ENCODE results near the gene CACNA1D.

The CACNA1D gene

DNA sequence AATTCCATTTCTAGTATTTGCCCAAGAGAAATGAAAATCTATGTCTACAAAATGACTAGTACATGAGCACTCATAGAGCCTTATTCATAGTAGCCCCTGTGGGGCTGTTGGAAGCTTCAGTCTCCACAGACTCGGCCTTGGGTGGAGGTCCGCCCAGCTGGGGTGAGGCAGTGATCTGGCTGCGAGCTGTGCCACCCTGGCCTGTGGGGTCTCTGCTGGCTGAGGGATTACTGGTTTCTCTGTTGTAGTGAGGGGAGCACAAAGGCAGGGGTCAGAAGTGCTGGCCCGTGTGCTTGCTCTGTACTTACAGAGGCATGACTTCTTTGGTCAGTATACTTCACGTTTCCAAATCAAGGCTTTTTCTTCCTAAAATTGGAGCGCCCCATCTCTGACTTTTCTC lies 193.7 kb downstream of the CACNA1D start:
- TF ChIP-seq POLR2AphosphoS5 (IDR thresholded peaks at IDR 0.05; ENCODE audit: borderline replicate concordance, low read depth, low read length) (no peak), EZH2 (IDR thresholded peaks at IDR 0.05) (no peak), FOXP2 (optimal IDR thresholded peaks at IDR 0.05; ENCODE audit: control extremely low read depth, extremely low read length, insufficient read depth) (no peak)
- H3K9me3 ChIP-seq (ENCODE audit: low read depth, low read length), result no peaks in the 10 kb centered on the region
- H3K36me3 ChIP-seq (ENCODE audit: insufficient read depth, low read length), result no peaks in the 10 kb centered on the region
- no peak for DNase-seq (ENCODE audit: low read depth, low spot score)
- no peak overlapping the region for H3K9ac ChIP-seq (ENCODE audit: insufficient read length)
- H3K4me3 ChIP-seq, result no peak overlapping the region
- no peak overlapping the region for H3K27ac ChIP-seq

GRCh38 chr3:53688989-53689388 lies 194.6 kb downstream of the CACNA1D start:
- no peak overlapping the region for H3K27ac ChIP-seq
- no peak for TF ChIP-seq POLR2AphosphoS5 (IDR thresholded peaks at IDR 0.05; ENCODE audit: borderline replicate concordance, low read depth, low read length)
- TF ChIP-seq EZH2 (IDR thresholded peaks at IDR 0.05), result no peak
- no peak for TF ChIP-seq FOXP2 (optimal IDR thresholded peaks at IDR 0.05; ENCODE audit: control extremely low read depth, extremely low read length, insufficient read depth)
- no peak overlapping the region for H3K4me3 ChIP-seq
- no peaks in the 10 kb centered on the region for H3K36me3 ChIP-seq (ENCODE audit: insufficient read depth, low read length)
- no peak for DNase-seq (ENCODE audit: low read depth, low spot score)
- no peaks in the 10 kb centered on the region for H3K9me3 ChIP-seq (ENCODE audit: low read depth, low read length)
- no peak overlapping the region for H3K9ac ChIP-seq (ENCODE audit: insufficient read length)

DNA sequence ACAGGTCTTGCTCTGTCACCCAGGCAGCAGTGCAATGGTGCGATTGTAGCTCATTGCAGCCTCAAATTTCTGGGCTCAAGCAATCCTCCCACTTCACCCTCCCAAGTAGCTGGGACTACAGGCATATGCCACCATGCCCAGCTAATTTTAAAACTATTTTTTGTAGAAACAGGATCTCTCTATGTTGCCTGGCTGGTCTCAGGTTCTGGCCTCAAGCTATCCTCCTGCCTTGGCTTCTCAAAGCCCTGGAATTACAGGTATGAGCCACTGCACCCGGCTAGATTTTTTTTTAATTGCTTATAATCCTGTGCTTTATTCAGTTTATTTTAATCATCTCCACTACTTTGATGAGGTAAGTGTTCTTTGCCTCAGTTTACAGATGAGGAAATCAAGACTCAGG lies 195.3 kb downstream of the CACNA1D start:
- no peak for DNase-seq (ENCODE audit: low read depth, low spot score)
- TF ChIP-seq EZH2 (IDR thresholded peaks at IDR 0.05) (no peak), FOXP2 (optimal IDR thresholded peaks at IDR 0.05; ENCODE audit: control extremely low read depth, extremely low read length, insufficient read depth) (no peak), POLR2AphosphoS5 (IDR thresholded peaks at IDR 0.05; ENCODE audit: borderline replicate concordance, low read depth, low read length) (no peak)

DNA sequence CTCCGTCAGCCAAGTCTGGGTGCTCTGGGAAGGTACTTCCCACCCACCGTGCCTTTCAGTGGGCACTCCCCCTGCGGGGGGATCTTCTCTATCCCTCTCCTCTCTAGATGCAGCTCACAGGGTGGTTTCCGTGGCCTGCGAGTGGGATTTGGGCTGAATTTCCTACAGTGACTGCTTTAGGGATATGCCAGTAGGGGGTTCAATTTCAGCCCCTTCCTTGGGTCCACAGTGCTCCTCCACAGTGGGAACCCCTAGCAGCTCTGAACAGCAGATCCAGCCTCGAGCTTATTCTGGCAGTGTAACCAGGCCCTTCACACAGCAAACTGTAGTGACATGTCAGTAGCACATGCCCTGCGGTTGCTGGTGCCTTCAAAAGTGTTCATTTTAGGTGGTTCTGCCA lies 196.1 kb downstream of the CACNA1D start:
- no peak for DNase-seq (ENCODE audit: low read depth, low spot score)
- no peak for TF ChIP-seq FOXP2 (optimal IDR thresholded peaks at IDR 0.05; ENCODE audit: control extremely low read depth, extremely low read length, insufficient read depth)
- no peak overlapping the region for H3K4me3 ChIP-seq
- no peaks in the 10 kb centered on the region for H3K36me3 ChIP-seq (ENCODE audit: insufficient read depth, low read length)
- H3K27ac ChIP-seq, result no peak overlapping the region
- no peaks in the 10 kb centered on the region for H3K9me3 ChIP-seq (ENCODE audit: low read depth, low read length)
- no peak overlapping the region for H3K9ac ChIP-seq (ENCODE audit: insufficient read length)

More for the DNA sequence above, 195.3 kb downstream of the CACNA1D start:
- Histone ChIP-seq H3K9me3 (ENCODE audit: low read depth, low read length) (no peaks in the 10 kb centered on the region), H3K9ac (ENCODE audit: insufficient read length) (no peak overlapping the region), H3K27ac (no peak overlapping the region), H3K36me3 (ENCODE audit: insufficient read depth, low read length) (no peaks in the 10 kb centered on the region), H3K4me3 (no peak overlapping the region)

GRCh38 chr3:53691349-53691748 lies 196.9 kb downstream of the CACNA1D start:
- Histone ChIP-seq H3K27ac (no peak overlapping the region), H3K9ac (ENCODE audit: insufficient read length) (no peak overlapping the region), H3K4me3 (no peak overlapping the region), H3K9me3 (ENCODE audit: low read depth, low read length) (no peaks in the 10 kb centered on the region), H3K36me3 (ENCODE audit: insufficient read depth, low read length) (no peaks in the 10 kb centered on the region)
- TF ChIP-seq EZH2 (IDR thresholded peaks at IDR 0.05) (no peak), FOXP2 (optimal IDR thresholded peaks at IDR 0.05; ENCODE audit: control extremely low read depth, extremely low read length, insufficient read depth) (no peak), POLR2AphosphoS5 (IDR thresholded peaks at IDR 0.05; ENCODE audit: borderline replicate concordance, low read depth, low read length) (no peak)
- DNase-seq (ENCODE audit: low read depth, low spot score), result no peak

DNA sequence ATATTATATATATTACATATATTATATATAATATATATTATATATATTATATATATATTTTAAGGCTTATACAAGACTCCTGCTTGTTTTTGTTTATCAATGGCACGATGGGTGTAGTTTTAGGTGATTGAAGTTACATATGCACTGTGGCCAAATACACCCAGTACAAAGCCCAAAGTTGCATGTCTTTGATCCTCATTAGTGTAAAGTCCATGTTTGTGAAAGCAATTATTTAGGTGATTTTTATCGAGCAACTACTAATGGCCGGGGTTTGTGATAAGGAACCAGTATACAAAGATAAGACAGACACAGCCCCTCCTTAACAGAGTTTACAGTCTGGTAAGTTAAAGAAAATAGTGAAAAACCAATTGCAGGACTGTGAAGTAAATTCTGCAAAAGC lies 197.5 kb downstream of the CACNA1D start:
- TF ChIP-seq FOXP2 (optimal IDR thresholded peaks at IDR 0.05; ENCODE audit: control extremely low read depth, extremely low read length, insufficient read depth) (no peak), EZH2 (IDR thresholded peaks at IDR 0.05) (no peak), POLR2AphosphoS5 (IDR thresholded peaks at IDR 0.05; ENCODE audit: borderline replicate concordance, low read depth, low read length) (no peak)
- no peak overlapping the region for H3K4me3 ChIP-seq
- no peak overlapping the region for H3K9ac ChIP-seq (ENCODE audit: insufficient read length)
- no peak for DNase-seq (ENCODE audit: low read depth, low spot score)
- no peaks in the 10 kb centered on the region for H3K9me3 ChIP-seq (ENCODE audit: low read depth, low read length)
- no peak overlapping the region for H3K27ac ChIP-seq
- no peaks in the 10 kb centered on the region for H3K36me3 ChIP-seq (ENCODE audit: insufficient read depth, low read length)

DNA sequence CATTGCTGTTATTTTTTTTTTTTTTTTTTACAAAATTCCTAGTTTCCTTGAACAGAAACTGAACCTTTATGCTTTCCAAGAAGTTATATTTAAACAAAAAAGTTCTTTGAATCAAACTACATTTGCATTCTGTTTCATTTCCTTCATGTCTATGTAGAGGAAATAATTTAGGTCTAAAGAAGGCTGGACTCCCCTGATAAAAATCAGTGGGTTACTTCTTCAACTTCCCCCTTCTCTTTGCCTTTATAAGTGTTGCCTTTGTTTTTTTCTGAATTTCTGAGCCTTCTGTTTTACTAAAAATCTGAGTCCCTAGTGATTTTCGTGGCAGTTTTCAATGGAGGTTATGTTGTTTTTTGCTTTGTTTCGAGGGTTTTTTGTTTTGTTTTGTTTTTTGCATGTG lies 199.0 kb downstream of the CACNA1D start:
- Histone ChIP-seq H3K27ac (no peak overlapping the region), H3K4me3 (no peak overlapping the region), H3K9ac (ENCODE audit: insufficient read length) (no peak overlapping the region), H3K9me3 (ENCODE audit: low read depth, low read length) (no peaks in the 10 kb centered on the region), H3K36me3 (ENCODE audit: insufficient read depth, low read length) (no peaks in the 10 kb centered on the region)
- TF ChIP-seq FOXP2 (optimal IDR thresholded peaks at IDR 0.05; ENCODE audit: control extremely low read depth, extremely low read length, insufficient read depth) (no peak), EZH2 (IDR thresholded peaks at IDR 0.05) (no peak), POLR2AphosphoS5 (IDR thresholded peaks at IDR 0.05; ENCODE audit: borderline replicate concordance, low read depth, low read length) (no peak)
- no peak for DNase-seq (ENCODE audit: low read depth, low spot score)

DNA sequence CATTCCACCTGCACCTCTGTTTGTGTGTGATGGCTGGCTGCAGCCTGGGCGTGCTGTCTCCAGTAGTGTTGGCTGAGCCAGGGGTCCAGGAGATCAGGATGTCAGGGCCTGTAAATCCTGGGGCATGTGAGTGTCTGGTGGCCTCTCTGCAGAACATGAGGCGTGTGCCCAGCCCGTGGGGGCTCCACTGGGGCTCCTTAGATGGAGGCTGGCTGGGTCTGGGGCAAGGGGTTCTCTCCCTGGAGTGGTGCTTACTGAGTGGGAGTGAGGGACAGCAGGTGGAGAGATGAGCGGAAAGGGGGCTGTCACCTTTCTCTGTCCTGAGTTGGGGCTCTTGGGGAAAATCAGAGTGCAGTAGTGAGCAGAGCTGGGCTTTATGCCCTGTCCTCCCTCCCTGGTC lies 199.6 kb downstream of the CACNA1D start:
- DNase-seq (ENCODE audit: low read depth, low spot score), result no peak
- Histone ChIP-seq H3K9ac (ENCODE audit: insufficient read length) (no peak overlapping the region), H3K27ac (no peak overlapping the region), H3K4me3 (no peak overlapping the region), H3K36me3 (ENCODE audit: insufficient read depth, low read length) (no peaks in the 10 kb centered on the region), H3K9me3 (ENCODE audit: low read depth, low read length) (no peaks in the 10 kb centered on the region)
- TF ChIP-seq EZH2 (IDR thresholded peaks at IDR 0.05) (no peak), FOXP2 (optimal IDR thresholded peaks at IDR 0.05; ENCODE audit: control extremely low read depth, extremely low read length, insufficient read depth) (no peak), POLR2AphosphoS5 (IDR thresholded peaks at IDR 0.05; ENCODE audit: borderline replicate concordance, low read depth, low read length) (no peak)

GRCh38 chr3:53694666-53695323 lies 200.4 kb downstream of the CACNA1D start:
- H3K36me3 ChIP-seq (ENCODE audit: insufficient read depth, low read length), result no peaks in the 10 kb centered on the region
- TF ChIP-seq POLR2AphosphoS5 (IDR thresholded peaks at IDR 0.05; ENCODE audit: borderline replicate concordance, low read depth, low read length), result no peak
- no peak for TF ChIP-seq FOXP2 (optimal IDR thresholded peaks at IDR 0.05; ENCODE audit: control extremely low read depth, extremely low read length, insufficient read depth)
- TF ChIP-seq EZH2 (IDR thresholded peaks at IDR 0.05), result no peak
- H3K9me3 ChIP-seq (ENCODE audit: low read depth, low read length), result no peaks in the 10 kb centered on the region
- H3K9ac ChIP-seq (ENCODE audit: insufficient read length), result no peak overlapping the region
- H3K27ac ChIP-seq, result no peak overlapping the region
- no peak overlapping the region for H3K4me3 ChIP-seq
- no peak for DNase-seq (ENCODE audit: low read depth, low spot score)
